ENCODE measurements around the gene DEFB132.
"Not testable (repeated sequence)": the region's sequence is repeated elsewhere in the genome, so short reads cannot be mapped to it uniquely, and the experiment has no call there.

DEFB132 gene

DNA sequence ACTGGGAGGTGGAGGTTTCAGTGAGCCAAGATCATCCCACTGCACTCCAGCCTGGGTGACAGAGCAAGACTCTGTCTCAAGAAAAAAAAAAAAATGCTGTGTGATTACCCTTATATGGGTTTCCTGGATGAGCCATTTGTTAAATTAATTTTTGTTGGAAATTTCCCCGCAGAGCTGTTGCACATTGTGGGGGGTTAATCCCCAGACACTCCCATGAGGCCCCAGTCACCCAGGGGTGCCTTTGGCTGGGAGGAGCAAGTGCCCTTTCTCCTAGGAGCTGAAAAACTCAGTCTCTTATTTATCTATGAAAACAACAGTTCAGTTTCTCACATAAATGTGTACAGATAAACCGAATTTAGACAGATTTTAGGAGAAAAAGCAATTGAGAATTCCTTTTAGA, 4.7 kb upstream of the DEFB132 start:
- H3K27me3 ChIP-seq (ENCODE audit: low read length): no peaks in the 10 kb centered on the region
- H3K9me2 ChIP-seq (replicated peaks; ENCODE audit: insufficient read depth, low read length): no peaks in the 10 kb centered on the region
- no peaks in the 10 kb centered on the region for H3K36me3 ChIP-seq (ENCODE audit: low read length)
- no peak overlapping the region for H3K27ac ChIP-seq (ENCODE audit: low read depth, low read length)
- no peaks in the 10 kb centered on the region for H3K9me3 ChIP-seq (ENCODE audit: insufficient read depth, low read length)
- H3K4me2 ChIP-seq (ENCODE audit: low read depth, low read length, poor library complexity, severe bottlenecking): no peak overlapping the region
- H3K9ac ChIP-seq (ENCODE audit: low read length): no peak overlapping the region
- no peaks in the 10 kb centered on the region for H3F3A ChIP-seq (ENCODE audit: insufficient read depth)
- H4K20me1 ChIP-seq (ENCODE audit: low read depth, low read length): no peaks in the 10 kb centered on the region
- no peak overlapping the region for H2AFZ ChIP-seq (ENCODE audit: low read depth, low read length, severe bottlenecking)
- H3K4me3 ChIP-seq (ENCODE audit: insufficient read depth, low read length, poor library complexity, severe bottlenecking): no peak overlapping the region
- TF ChIP-seq, protein P1, sequence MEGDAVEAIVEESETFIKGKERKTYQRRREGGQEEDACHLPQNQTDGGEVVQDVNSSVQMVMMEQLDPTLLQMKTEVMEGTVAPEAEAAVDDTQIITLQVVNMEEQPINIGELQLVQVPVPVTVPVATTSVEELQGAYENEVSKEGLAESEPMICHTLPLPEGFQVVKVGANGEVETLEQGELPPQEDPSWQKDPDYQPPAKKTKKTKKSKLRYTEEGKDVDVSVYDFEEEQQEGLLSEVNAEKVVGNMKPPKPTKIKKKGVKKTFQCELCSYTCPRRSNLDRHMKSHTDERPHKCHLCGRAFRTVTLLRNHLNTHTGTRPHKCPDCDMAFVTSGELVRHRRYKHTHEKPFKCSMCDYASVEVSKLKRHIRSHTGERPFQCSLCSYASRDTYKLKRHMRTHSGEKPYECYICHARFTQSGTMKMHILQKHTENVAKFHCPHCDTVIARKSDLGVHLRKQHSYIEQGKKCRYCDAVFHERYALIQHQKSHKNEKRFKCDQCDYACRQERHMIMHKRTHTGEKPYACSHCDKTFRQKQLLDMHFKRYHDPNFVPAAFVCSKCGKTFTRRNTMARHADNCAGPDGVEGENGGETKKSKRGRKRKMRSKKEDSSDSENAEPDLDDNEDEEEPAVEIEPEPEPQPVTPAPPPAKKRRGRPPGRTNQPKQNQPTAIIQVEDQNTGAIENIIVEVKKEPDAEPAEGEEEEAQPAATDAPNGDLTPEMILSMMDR (IDR thresholded peaks at IDR 0.05; ENCODE audit: insufficient read depth, low read length, poor library complexity, severe bottlenecking): no peak
- no peak for TF ChIP-seq EZH2phosphoT487 (conservative IDR thresholded peaks at IDR 0.05; ENCODE audit: low read length)
- no peaks in the 10 kb centered on the region for H3K79me2 ChIP-seq (ENCODE audit: insufficient read depth, low read length)

- H3K27me3 ChIP-seq (ENCODE audit: low read length); H3K4me3 ChIP-seq (ENCODE audit: insufficient read depth, low read length, poor library complexity, severe bottlenecking); H3K9me3 ChIP-seq (ENCODE audit: insufficient read depth, low read length); H4K20me1 ChIP-seq (ENCODE audit: low read depth, low read length); H3K9me2 ChIP-seq (replicated peaks; ENCODE audit: insufficient read depth, low read length); H3K79me2 ChIP-seq (ENCODE audit: insufficient read depth, low read length); H3F3A ChIP-seq (ENCODE audit: insufficient read depth); H3K36me3 ChIP-seq (ENCODE audit: low read length); H3K27ac ChIP-seq (ENCODE audit: low read depth, low read length); H2AFZ ChIP-seq (ENCODE audit: low read depth, low read length, severe bottlenecking); H3K4me2 ChIP-seq (ENCODE audit: low read depth, low read length, poor library complexity, severe bottlenecking); H3K9ac ChIP-seq (ENCODE audit: low read length): not testable (repeated sequence)
Measured at GRCh38 chr20:253447-253846, 4.1 kb upstream of the DEFB132 start.

GRCh38 chr20:258269-258858, 840 bp downstream of the DEFB132 start:
- Histone ChIP-seq H3K27me3 (ENCODE audit: low read length) (no peaks in the 10 kb centered on the region), H4K20me1 (ENCODE audit: low read depth, low read length) (no peaks in the 10 kb centered on the region; the same call in 1 of the 2 replicates), H3K36me3 (ENCODE audit: low read length) (no peaks in the 10 kb centered on the region), H2AFZ (ENCODE audit: low read depth, low read length, severe bottlenecking) (no peak overlapping the region), H3K9me2 (replicated peaks; ENCODE audit: insufficient read depth, low read length) (no peaks in the 10 kb centered on the region), H3F3A (ENCODE audit: insufficient read depth) (no peaks in the 10 kb centered on the region), H3K4me2 (ENCODE audit: low read depth, low read length, poor library complexity, severe bottlenecking) (no peak overlapping the region), H3K9ac (ENCODE audit: low read length) (no peak overlapping the region), H3K9me3 (ENCODE audit: insufficient read depth, low read length) (no peaks in the 10 kb centered on the region), H3K4me3 (ENCODE audit: insufficient read depth, low read length, poor library complexity, severe bottlenecking) (no peak overlapping the region), H3K27ac (ENCODE audit: low read depth, low read length) (no peak overlapping the region), H3K79me2 (ENCODE audit: insufficient read depth, low read length) (no peaks in the 10 kb centered on the region)
- no peak for TF ChIP-seq EZH2phosphoT487 (conservative IDR thresholded peaks at IDR 0.05; ENCODE audit: low read length)
- TF ChIP-seq, protein P1 (IDR thresholded peaks at IDR 0.05; ENCODE audit: insufficient read depth, low read length, poor library complexity, severe bottlenecking): no peak

GRCh38 chr20:258963-259362, 1.4 kb downstream of the DEFB132 start:
- Histone ChIP-seq H3K4me3 (ENCODE audit: insufficient read depth, low read length, poor library complexity, severe bottlenecking) (no peak overlapping the region), H3K27ac (ENCODE audit: low read depth, low read length) (no peak overlapping the region), H2AFZ (ENCODE audit: low read depth, low read length, severe bottlenecking) (no peak overlapping the region), H3K9me3 (ENCODE audit: insufficient read depth, low read length) (no peaks in the 10 kb centered on the region), H3F3A (ENCODE audit: insufficient read depth) (no peaks in the 10 kb centered on the region), H3K9ac (ENCODE audit: low read length) (no peak overlapping the region), H3K9me2 (replicated peaks; ENCODE audit: insufficient read depth, low read length) (no peaks in the 10 kb centered on the region), H3K4me2 (ENCODE audit: low read depth, low read length, poor library complexity, severe bottlenecking) (no peak overlapping the region), H4K20me1 (ENCODE audit: low read depth, low read length) (no peaks in the 10 kb centered on the region; the same call in 1 of the 2 replicates), H3K79me2 (ENCODE audit: insufficient read depth, low read length) (no peaks in the 10 kb centered on the region), H3K27me3 (ENCODE audit: low read length) (no peaks in the 10 kb centered on the region), H3K36me3 (ENCODE audit: low read length) (no peaks in the 10 kb centered on the region)
- no peak for TF ChIP-seq EZH2phosphoT487 (conservative IDR thresholded peaks at IDR 0.05; ENCODE audit: low read length)
- TF ChIP-seq, protein P1 (IDR thresholded peaks at IDR 0.05; ENCODE audit: insufficient read depth, low read length, poor library complexity, severe bottlenecking): no peak

Measured in SU-DHL-6 (cell line).